ENCODE measurements around the gene CALML6. TPM values are rescaled to one million over a fixed set of nuclear protein-coding genes. Genes with fewer than 3 reads are reported as not detected.
A peak's percentile ranks its signal among the peaks of the same experiment; 100 is the strongest.

The CALML6 gene
- total and polyA plus RNA-seq, 10 of the 15 experiments (the other 5 are each of a cell fraction or from before 2014, with no cell fraction given): 0.07 to 1.3 (median 0.21) TPM; not detected in 5

GRCh38 chr1:1917995-1918900 is 3.2 kb downstream of the CALML6 start (continued):
- TF ChIP-seq MXI1 (IDR thresholded peaks at IDR 0.05; ENCODE audit: low read depth, low read length): no peak

- in situ Hi-C loops (cut with MboI) (no loop called here), intact Hi-C loops (cut with micrococcal nuclease; ENCODE audit: unreplicated experiment) (loop anchor here (1.0 kb wide), 1 partner anchor 10 kb away; no protein-coding TSS in a partner anchor)
- POLR2A ChIA-PET: no interaction called here
- BruUV-seq (replicated peaks): no TSS peak
- Histone ChIP-seq H3K9me3 (replicated peaks; ENCODE audit: control insufficient read depth, insufficient read depth, low read length) (no peaks in the 10 kb centered on the region), H3K9ac (ENCODE audit: control insufficient read depth, insufficient read depth, low read length) (no peak within 1 kb of the TSS), H3K4me3 (peak within 1 kb of the TSS; percentile 60), H3K79me2 (ENCODE audit: control insufficient read depth, insufficient read depth, low read length) (no peaks in the 10 kb centered on the region), H3K27ac (ENCODE audit: control insufficient read depth, insufficient read depth) (no peak within 1 kb of the TSS), H3K4me1 (ENCODE audit: control insufficient read depth, insufficient read depth, low read length) (peaks cover 7% of the 10 kb centered on the region), H3K27me3 (replicated peaks in 1 of 2; ENCODE audit: control insufficient read depth in 2 of 2, insufficient read depth in 2 of 2, low read length in 1 of 2) (peaks cover 0 to 2% of the 10 kb centered on the region in 2 experiments; a peak in 1 of 4 replicates), H2AFZ (ENCODE audit: control insufficient read depth, low read depth, low read length) (peak within 1 kb of the TSS; percentile 78), H3K4me2 (ENCODE audit: control insufficient read depth, insufficient read depth) (peak within 1 kb of the TSS; percentile 98), H4K20me1 (ENCODE audit: control insufficient read depth, insufficient read depth) (no peaks in the 10 kb centered on the region), H3K36me3 (ENCODE audit: control insufficient read depth in 2 of 2, insufficient read depth in 2 of 2, low read length in 1 of 2) (no peaks in the 10 kb centered on the region)
- CTCF ChIA-PET: interaction anchor here (0.6 kb wide), 1 partner anchor 332 kb away, joined by 3 read pairs; no protein-coding TSS in a partner anchor
- 6% methylated on average over 33 of the region's 44 CpGs for WGBS (ENCODE audit: insufficient coverage, insufficient replicate concordance, low lambda C conversion rate, missing lambda C conversion rate)
- RAD21 ChIA-PET (ENCODE audit: unreplicated experiment): no interaction called here
- ATAC-seq (peak; percentile 56), DNase-seq (ENCODE audit: low read depth, low spot score) (no peak), FAIRE-seq (no peak)
- SMC1A ChIA-PET (ENCODE audit: uncharacterized antibody, unreplicated experiment): no interaction called here
- no peak for TF ChIP-seq REST (IDR thresholded peaks at IDR 0.05; ENCODE audit: low read depth, low read length)
- no peak for TF ChIP-seq TCF12 (IDR thresholded peaks at IDR 0.05; ENCODE audit: low read depth, low read length)
- peak; percentile 53; the same call in 1 of the 2 replicates for TF ChIP-seq DPF2 (IDR thresholded peaks at IDR 0.05)
- no peak for TF ChIP-seq CEBPB (IDR thresholded peaks at IDR 0.05; ENCODE audit: borderline replicate concordance in 1 of 2, low read depth in 2 of 2, low read length in 2 of 2)
- TF ChIP-seq SMARCA5 (IDR thresholded peaks at IDR 0.05): 0 out of 2 replicates have a peak, but pooled peaks have one; percentile 29
- no peak for TF ChIP-seq RUNX3 (IDR thresholded peaks at IDR 0.05; ENCODE audit: low read length)
- TF ChIP-seq ZBTB11 (CRISPR knock-in tag; IDR thresholded peaks at IDR 0.05): no peak
- TF ChIP-seq RCOR1 (conservative IDR thresholded peaks at IDR 0.05; ENCODE audit: low read depth, low read length): no peak
- no peak for TF ChIP-seq BRCA1 (IDR thresholded peaks at IDR 0.05; ENCODE audit: low read depth, low read length)
- no peak for TF ChIP-seq ZSCAN29 (IDR thresholded peaks at IDR 0.05)
- 0 out of 2 replicates have a peak, but pooled peaks have one; percentile 22 for TF ChIP-seq NKRF (conservative IDR thresholded peaks at IDR 0.05)
- TF ChIP-seq IKZF1 (conservative IDR thresholded peaks at IDR 0.05): 0 out of 2 replicates have a peak, but pooled peaks have one; percentile 16
Observed at GRCh38 chr1:1918901-1919303, 3.8 kb downstream of the CALML6 start, which contains the start of gene TMEM52. Gene TMEM52, minus strand, starts transcription at chr1:1919279. Its CDS starts 14 bp downstream, at chr1:1919265.

Measured in GM12878 (cell line).